Duodenal mucosa (tissue), 2 donors: ENCODE data around the gene ADGRA3.
"Not testable (repeated sequence)": the region's sequence is repeated elsewhere in the genome, so short reads cannot be mapped to it uniquely, and the experiment has no call there.

Experiments
- H3K27ac ChIP-seq: one replicate; pipeline ENCODE4 v1.7.0; 2013; ENCODE audit warnings: low read depth, low read length
- H3K27me3 ChIP-seq, 2 donors: one replicate each; pipeline ENCODE4 v1.7.0; 2013; ENCODE audit warnings: low read length in 2 of 2, control low read depth in 1 of 2; ENCODE audit not compliant: insufficient read depth in 2 of 2, control insufficient read depth in 1 of 2
- H3K36me3 ChIP-seq, 2 donors: one replicate each; pipeline ENCODE4 v1.7.0; 2013; ENCODE audit warnings: low read length in 2 of 2, control low read depth in 1 of 2; ENCODE audit not compliant: insufficient read depth in 2 of 2, control insufficient read depth in 1 of 2
- H3K4me1 ChIP-seq, 2 donors: one replicate each; pipeline ENCODE4 v1.7.0; 2013; ENCODE audit warnings: low read length in 2 of 2, control low read depth in 1 of 2; ENCODE audit not compliant: insufficient read depth in 2 of 2, control insufficient read depth in 1 of 2
- H3K4me3 ChIP-seq, 2 donors: one replicate each; pipeline ENCODE4 v1.7.0; 2013; ENCODE audit warnings: low read length in 2 of 2, low read depth in 1 of 2
- H3K9ac ChIP-seq, 2 donors: one replicate each; pipeline ENCODE4 v1.7.0; 2013; ENCODE audit warnings: low read length in 2 of 2, low read depth in 1 of 2
- H3K9me3 ChIP-seq, 2 donors: one replicate each; pipeline ENCODE4 v1.7.0; 2013; ENCODE audit warnings: low read length in 2 of 2, control low read depth in 1 of 2; ENCODE audit not compliant: control insufficient read depth in 1 of 2

The ADGRA3 gene

GRCh38 chr4:22483551-22483981 lies 32.3 kb downstream of the ADGRA3 start:
- Histone ChIP-seq H3K27me3 (no peaks in the 10 kb centered on the region), H3K9me3 (no peaks in the 10 kb centered on the region), H3K4me1 (peaks cover 0 to 9% of the 10 kb centered on the region in 2 donors), H3K36me3 (no peaks in the 10 kb centered on the region), H3K4me3 (no peak overlapping the region), H3K27ac (no peak overlapping the region), H3K9ac (no peak overlapping the region)

- no peak overlapping the region for H3K27ac ChIP-seq
- no peak overlapping the region for H3K4me3 ChIP-seq
- H3K9ac ChIP-seq = no peak overlapping the region
- no peaks in the 10 kb centered on the region for H3K36me3 ChIP-seq
- H3K9me3 ChIP-seq = no peaks in the 10 kb centered on the region
- peaks cover 0 to 13% of the 10 kb centered on the region in 2 donors for H3K4me1 ChIP-seq
- H3K27me3 ChIP-seq = no peaks in the 10 kb centered on the region
Observed at GRCh38 chr4:22482250-22483127, 33.4 kb downstream of the ADGRA3 start.

GRCh38 chr4:22480675-22481327 lies 35.1 kb downstream of the ADGRA3 start:
- H3K4me1 ChIP-seq = peaks cover 0 to 14% of the 10 kb centered on the region in 2 donors
- no peaks in the 10 kb centered on the region for H3K9me3 ChIP-seq
- no peak overlapping the region for H3K4me3 ChIP-seq
- H3K27me3 ChIP-seq = no peaks in the 10 kb centered on the region
- H3K27ac ChIP-seq = no peak overlapping the region
- no peaks in the 10 kb centered on the region for H3K36me3 ChIP-seq
- H3K9ac ChIP-seq = no peak overlapping the region

- Histone ChIP-seq H3K4me1 (peaks cover 0 to 14% of the 10 kb centered on the region in 2 donors), H3K9me3 (no peaks in the 10 kb centered on the region), H3K27ac (no peak overlapping the region), H3K4me3 (no peak overlapping the region), H3K27me3 (no peaks in the 10 kb centered on the region), H3K9ac (no peak overlapping the region), H3K36me3 (no peaks in the 10 kb centered on the region)
Observed at GRCh38 chr4:22478426-22478825, 37.4 kb downstream of the ADGRA3 start.

- H3K9ac ChIP-seq = no peak overlapping the region
- no peak overlapping the region for H3K4me3 ChIP-seq
- H3K27me3 ChIP-seq = no peaks in the 10 kb centered on the region
- H3K27ac ChIP-seq = no peak overlapping the region
- H3K9me3 ChIP-seq = no peaks in the 10 kb centered on the region
- H3K36me3 ChIP-seq = no peaks in the 10 kb centered on the region
- peaks cover 0 to 11% of the 10 kb centered on the region in 2 donors for H3K4me1 ChIP-seq
Observed at GRCh38 chr4:22477813-22478182, 38.1 kb downstream of the ADGRA3 start.

GRCh38 chr4:22477136-22477812 lies 38.6 kb downstream of the ADGRA3 start:
- Histone ChIP-seq H3K27ac (no peak overlapping the region), H3K4me1 (peaks cover 0 to 11% of the 10 kb centered on the region in 2 donors), H3K4me3 (no peak overlapping the region)

GRCh38 chr4:22476011-22476410 lies 39.9 kb downstream of the ADGRA3 start:
- Histone ChIP-seq H3K36me3 (no peaks in the 10 kb centered on the region), H3K9me3 (no peaks in the 10 kb centered on the region), H3K27me3 (no peaks in the 10 kb centered on the region), H3K4me1 (peaks cover 0 to 8% of the 10 kb centered on the region in 2 donors), H3K9ac (no peak overlapping the region), H3K4me3 (no peak overlapping the region), H3K27ac (no peak overlapping the region)

More at GRCh38 chr4:22477136-22477812, 38.6 kb downstream of the ADGRA3 start:
- Histone ChIP-seq H3K9me3 (no peaks in the 10 kb centered on the region), H3K36me3 (no peaks in the 10 kb centered on the region), H3K27me3 (no peaks in the 10 kb centered on the region), H3K9ac (no peak overlapping the region)

GRCh38 chr4:22475311-22475646 lies 40.6 kb downstream of the ADGRA3 start:
- not testable (repeated sequence) for H3K9ac ChIP-seq, H3K4me3 ChIP-seq, H3K9me3 ChIP-seq, H3K36me3 ChIP-seq, H3K27me3 ChIP-seq, H3K4me1 ChIP-seq, H3K27ac ChIP-seq

- no peak overlapping the region for H3K27ac ChIP-seq
- H3K36me3 ChIP-seq = no peaks in the 10 kb centered on the region
- H3K9ac ChIP-seq = no peak overlapping the region
- H3K4me1 ChIP-seq = peaks cover 0 to 5% of the 10 kb centered on the region in 2 donors
- no peak overlapping the region for H3K4me3 ChIP-seq
- no peaks in the 10 kb centered on the region for H3K27me3 ChIP-seq
- H3K9me3 ChIP-seq = no peaks in the 10 kb centered on the region
Observed at GRCh38 chr4:22474636-22475310, 41.1 kb downstream of the ADGRA3 start.
